T-helper 1 cell treated with Interleukin-12 subunit alpha and Interleukin-12 subunit beta and Interleukin-4 antibody, amounts not matched to agents 30 ng/mL and 1 ng/mL, for 36 hours (primary cell): ENCODE results near the gene NAV2. TPM values are rescaled to one million over a fixed set of nuclear protein-coding genes. Genes with fewer than 3 reads are reported as not detected.

ENCODE experiments used
- intact Hi-C: fragments of 100-400 bp; cut with micrococcal nuclease; formaldehyde crosslinking; loops from one replicate; pipeline ENCODE4 v1.15.1; 2024
- total RNA-seq: library from RNA; stranded (reverse); gene quantifications from 2 replicates; pipeline ENCODE4 v1.2.3, GENCODE V29; 2022

NAV2 gene
- total RNA-seq, 1 donor from 2014 or later: 0.29 TPM

- intact Hi-C loops: no loop called here
Measured at GRCh38 chr11:19774329-19774728, 61.7 kb downstream of the NAV2 start.

GRCh38 chr11:19774817-19775580 lies 62.4 kb downstream of the NAV2 start:
- intact Hi-C loops: no loop called here

GRCh38 chr11:19775622-19776021 lies 63.0 kb downstream of the NAV2 start:
- intact Hi-C loops: no loop called here

- intact Hi-C loops: no loop called here
Measured at GRCh38 chr11:19777039-19777376, 64.4 kb downstream of the NAV2 start.

- intact Hi-C loops: no loop called here
Measured at GRCh38 chr11:19777377-19778102, 64.9 kb downstream of the NAV2 start.

- intact Hi-C loops: no loop called here
Measured at GRCh38 chr11:19779740-19780139, 67.1 kb downstream of the NAV2 start.

GRCh38 chr11:19781351-19781750 lies 68.7 kb downstream of the NAV2 start:
- intact Hi-C loops: no loop called here

- intact Hi-C loops: no loop called here
Measured at GRCh38 chr11:19785265-19785664, 72.6 kb downstream of the NAV2 start.

GRCh38 chr11:19786644-19787043 lies 74.0 kb downstream of the NAV2 start:
- intact Hi-C loops: no loop called here

GRCh38 chr11:19788435-19788834 lies 75.8 kb downstream of the NAV2 start:
- intact Hi-C loops: no loop called here

- intact Hi-C loops: no loop called here
Measured at GRCh38 chr11:19789245-19789644, 76.6 kb downstream of the NAV2 start.

GRCh38 chr11:19789835-19790710 lies 77.4 kb downstream of the NAV2 start:
- intact Hi-C loops: no loop called here

GRCh38 chr11:19790831-19791552 lies 78.4 kb downstream of the NAV2 start:
- intact Hi-C loops: no loop called here

- intact Hi-C loops: no loop called here
Measured at GRCh38 chr11:19792510-19792909, 79.9 kb downstream of the NAV2 start.

GRCh38 chr11:19793326-19793725 lies 80.7 kb downstream of the NAV2 start:
- intact Hi-C loops: no loop called here

GRCh38 chr11:19794161-19794560 lies 81.5 kb downstream of the NAV2 start:
- intact Hi-C loops: no loop called here

GRCh38 chr11:19795082-19795481 lies 82.4 kb downstream of the NAV2 start:
- intact Hi-C loops: no loop called here

GRCh38 chr11:19800162-19800561 lies 87.5 kb downstream of the NAV2 start:
- intact Hi-C loops: no loop called here

- intact Hi-C loops: no loop called here
Measured at GRCh38 chr11:19800714-19801519, 88.3 kb downstream of the NAV2 start.

- intact Hi-C loops: no loop called here
Measured at GRCh38 chr11:19802773-19803293, 90.2 kb downstream of the NAV2 start.
